SIG-M5 treated with dmso at 0.1 percent for 504 hours (cell line): ENCODE data around the gene LUC7L3.
"Not testable (repeated sequence)": the region's sequence is repeated elsewhere in the genome, so short reads cannot be mapped to it uniquely, and the experiment has no call there.

Source experiments
- DNase-seq: peaks from one replicate; lab custom pipeline; 2025; ENCODE audit not compliant: unreplicated experiment; lab: John Stamatoyannopoulos, UW

Gene LUC7L3, protein sequence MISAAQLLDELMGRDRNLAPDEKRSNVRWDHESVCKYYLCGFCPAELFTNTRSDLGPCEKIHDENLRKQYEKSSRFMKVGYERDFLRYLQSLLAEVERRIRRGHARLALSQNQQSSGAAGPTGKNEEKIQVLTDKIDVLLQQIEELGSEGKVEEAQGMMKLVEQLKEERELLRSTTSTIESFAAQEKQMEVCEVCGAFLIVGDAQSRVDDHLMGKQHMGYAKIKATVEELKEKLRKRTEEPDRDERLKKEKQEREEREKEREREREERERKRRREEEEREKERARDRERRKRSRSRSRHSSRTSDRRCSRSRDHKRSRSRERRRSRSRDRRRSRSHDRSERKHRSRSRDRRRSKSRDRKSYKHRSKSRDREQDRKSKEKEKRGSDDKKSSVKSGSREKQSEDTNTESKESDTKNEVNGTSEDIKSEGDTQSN

DNA sequence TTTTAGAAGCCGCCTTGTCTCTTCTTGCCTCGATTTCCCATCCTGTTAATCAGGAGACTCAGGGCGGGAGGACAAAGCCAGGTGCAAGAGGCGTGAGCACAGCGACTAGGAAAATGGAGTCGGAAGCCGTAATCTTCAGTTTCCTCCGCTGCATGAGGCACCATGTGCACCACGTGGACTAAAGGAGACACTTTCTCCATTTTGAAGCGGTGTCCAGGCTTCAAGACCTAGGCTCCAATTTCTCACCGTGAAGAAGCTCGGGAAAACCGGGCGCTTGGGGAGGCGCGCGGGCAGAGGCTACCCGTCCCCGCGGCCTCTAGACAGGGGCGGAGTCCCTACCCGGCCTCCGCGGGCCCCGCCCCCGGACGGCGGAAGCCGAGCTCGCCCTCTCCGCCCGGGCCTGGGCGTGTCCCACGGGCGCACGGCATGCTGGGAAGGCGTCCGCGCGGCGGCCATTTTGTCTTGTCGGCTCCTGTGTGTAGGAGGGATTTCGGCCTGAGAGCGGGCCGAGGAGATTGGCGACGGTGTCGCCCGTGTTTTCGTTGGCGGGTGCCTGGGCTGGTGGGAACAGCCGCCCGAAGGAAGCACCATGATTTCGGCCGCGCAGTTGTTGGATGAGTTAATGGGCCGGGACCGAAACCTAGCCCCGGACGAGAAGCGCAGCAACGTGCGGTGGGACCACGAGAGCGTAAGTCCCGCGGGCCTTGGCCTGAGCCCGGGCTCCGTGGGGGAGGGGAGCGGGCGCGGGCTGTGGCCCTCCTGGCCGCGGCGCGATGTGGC lies at the start of gene LUC7L3:
LUC7L3 (plus strand) TSS at position 460 of the 780 bp plus-strand sequence; CDS start at position 590, 130 bp downstream.
- DNase-seq, result peak; percentile 90

DNA sequence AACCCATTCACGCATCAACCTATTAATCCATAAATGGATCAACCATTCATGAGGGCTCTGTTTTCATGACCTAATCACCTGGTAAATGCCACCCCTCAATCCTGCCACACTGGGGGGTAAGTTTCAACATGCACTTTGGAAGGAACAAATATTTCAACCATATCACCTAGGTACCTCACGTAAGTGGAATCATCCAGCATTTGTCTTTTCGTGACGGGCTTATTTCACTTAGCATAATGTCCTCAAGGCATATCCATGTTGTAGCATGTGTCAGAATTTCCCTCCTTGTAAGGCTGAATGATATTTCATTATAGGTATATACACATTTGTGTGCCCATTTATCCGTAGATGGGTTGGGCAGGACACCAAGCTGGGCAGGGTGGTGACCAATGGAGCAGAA lies 47.3 kb upstream of the LUC7L3 start:
- no peak for DNase-seq

DNA sequence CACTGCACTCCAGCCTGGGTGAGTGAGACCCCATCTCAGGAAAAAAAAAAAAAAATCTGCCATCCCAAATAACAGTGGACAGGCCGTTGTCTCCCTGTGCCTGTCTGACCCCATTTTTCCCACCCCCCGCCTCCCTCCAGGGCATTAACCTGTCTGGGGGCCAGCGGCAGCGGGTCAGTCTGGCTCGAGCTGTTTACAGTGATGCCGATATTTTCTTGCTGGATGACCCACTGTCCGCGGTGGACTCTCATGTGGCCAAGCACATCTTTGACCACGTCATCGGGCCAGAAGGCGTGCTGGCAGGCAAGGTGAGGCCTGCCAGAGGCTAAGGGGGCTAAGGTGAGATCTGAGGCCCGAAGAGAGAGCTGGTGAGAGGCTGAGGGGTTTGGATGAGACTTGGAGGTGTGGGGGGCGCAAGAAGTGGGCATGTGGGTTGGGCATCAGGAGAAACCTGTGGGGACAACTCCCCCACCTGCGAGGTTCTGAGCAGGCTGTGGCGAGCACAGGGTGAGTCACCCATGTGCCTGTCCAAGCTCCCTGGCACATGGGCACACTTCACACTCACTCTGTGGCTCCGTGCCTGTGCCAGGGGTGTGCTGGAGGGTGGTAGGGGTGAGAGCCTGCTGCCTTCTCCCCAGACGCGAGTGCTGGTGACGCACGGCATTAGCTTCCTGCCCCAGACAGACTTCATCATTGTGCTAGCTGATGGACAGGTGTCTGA lies 46.4 kb upstream of the LUC7L3 start:
- no peak for DNase-seq

DNA sequence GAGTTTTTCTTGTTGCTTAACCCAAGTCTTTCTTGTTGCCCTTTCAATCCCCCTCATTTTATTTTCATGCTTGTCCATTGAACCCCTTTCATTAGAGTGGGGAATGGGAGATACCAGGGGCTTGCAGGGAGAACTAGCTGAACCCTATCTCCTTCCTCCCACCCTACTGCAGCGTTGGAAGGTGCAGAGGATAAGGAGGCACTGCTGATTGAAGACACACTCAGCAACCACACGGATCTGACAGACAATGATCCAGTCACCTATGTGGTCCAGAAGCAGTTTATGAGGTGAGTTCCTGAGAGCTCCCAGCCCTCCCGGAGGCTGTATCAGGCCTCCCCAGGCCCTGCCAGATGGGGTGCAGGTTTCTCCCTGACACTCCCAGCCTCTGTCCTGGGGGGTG lies 44.2 kb upstream of the LUC7L3 start:
- DNase-seq, result no peak

DNA sequence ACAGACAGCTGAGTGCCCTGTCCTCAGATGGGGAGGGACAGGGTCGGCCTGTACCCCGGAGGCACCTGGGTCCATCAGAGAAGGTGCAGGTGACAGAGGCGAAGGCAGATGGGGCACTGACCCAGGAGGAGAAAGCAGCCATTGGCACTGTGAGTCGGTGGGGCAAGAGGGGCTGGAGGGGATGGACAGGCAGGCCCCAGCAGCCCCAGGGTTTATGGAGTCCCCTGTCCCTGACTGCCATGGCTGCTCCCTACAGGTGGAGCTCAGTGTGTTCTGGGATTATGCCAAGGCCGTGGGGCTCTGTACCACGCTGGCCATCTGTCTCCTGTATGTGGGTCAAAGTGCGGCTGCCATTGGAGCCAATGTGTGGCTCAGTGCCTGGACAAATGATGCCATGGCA lies 43.8 kb upstream of the LUC7L3 start:
- no peak for DNase-seq

DNA sequence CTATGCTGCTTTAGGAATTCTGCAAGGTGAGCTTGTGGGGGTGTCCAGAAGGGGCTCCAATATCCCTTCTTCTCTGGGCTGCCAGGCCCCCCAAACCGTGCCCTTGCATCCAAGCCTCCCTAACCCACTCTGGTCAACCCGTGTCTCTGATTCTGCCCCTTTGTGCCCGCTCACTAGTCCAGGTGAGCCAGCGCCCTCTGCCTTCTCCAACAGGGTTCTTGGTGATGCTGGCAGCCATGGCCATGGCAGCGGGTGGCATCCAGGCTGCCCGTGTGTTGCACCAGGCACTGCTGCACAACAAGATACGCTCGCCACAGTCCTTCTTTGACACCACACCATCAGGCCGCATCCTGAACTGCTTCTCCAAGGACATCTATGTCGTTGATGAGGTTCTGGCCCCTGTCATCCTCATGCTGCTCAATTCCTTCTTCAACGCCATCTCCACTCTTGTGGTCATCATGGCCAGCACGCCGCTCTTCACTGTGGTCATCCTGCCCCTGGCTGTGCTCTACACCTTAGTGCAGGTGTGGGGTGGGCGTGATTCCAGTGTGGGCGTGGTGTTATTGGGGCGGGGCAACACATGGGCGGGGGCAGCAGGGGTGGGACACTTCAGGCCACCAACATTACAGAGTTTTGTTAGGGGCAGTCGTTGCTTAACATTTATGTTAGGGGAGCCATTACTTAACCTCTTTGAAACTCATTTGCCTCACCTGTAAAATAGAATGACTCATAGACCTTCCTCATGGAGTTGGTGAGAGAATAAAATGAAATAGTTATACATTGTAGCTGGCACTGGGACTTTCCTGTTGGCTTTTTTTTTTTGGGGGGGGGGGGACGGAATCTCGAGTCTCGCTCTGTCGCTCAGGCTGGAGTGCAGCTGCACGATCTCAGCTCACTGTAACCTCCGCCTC lies 43.1 kb upstream of the LUC7L3 start:
- DNase-seq, result no peak

DNA sequence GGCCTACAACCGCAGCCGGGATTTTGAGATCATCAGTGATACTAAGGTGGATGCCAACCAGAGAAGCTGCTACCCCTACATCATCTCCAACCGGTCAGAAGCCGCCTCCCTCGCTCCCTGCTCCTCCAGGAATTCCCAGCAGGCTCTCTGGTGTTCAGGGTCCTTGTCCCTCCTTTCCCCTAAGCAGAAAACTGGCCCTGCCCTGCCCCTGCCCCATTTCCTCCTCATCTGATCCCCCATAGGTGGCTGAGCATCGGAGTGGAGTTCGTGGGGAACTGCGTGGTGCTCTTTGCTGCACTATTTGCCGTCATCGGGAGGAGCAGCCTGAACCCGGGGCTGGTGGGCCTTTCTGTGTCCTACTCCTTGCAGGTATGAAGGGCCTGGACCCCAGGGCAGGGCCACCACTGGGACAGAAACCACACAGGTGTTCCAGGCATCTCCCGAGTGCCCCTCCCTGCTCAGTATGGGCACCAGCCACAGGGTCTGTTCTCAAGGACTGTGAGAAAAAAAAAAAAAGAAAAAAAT lies 41.5 kb upstream of the LUC7L3 start:
- DNase-seq, result no peak

DNA sequence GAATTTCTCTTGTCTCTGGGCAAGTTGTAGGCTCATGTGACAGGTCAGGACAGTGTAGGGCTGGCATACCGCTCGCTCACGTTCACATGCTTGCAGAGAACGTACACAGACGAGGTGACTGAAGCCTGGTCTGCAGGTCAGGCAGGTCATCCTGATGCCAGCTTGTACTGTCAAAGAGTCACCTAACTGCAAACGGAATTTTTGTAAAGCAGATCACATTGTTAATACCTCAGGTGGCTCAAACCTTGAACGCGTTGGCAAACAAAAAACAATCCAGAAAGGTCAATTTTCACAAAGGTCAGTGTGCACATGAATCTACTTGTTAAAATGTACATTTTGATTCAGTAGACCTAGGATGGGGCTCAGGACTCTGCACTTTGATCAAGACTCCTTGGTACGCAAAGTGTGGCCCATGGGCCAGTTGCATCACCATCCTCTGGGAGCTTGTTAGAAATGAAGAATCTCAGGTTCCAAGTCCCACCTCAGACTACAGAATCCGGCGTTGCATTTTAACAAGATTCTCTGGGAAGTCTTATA lies 40.3 kb upstream of the LUC7L3 start:
- DNase-seq, result no peak

DNA sequence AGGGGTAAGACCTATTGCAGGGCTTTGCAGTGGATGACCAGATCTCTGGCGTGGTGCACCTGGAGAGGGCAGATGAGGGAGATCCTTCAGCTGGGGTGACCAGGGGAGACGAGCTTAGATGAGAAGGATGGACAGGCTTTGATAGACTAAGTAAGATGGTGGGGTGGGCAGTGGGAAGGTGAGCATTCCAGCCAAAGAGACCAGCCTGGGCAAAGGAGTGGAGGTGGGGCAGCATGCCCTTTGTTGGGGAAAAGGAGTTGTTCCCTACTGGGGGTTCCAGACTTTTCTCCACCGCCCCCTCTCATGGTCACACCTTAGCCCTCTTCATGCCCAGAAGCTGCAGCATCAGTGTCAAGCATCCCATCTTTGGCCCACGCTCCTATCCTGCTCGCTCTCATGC lies 39.3 kb upstream of the LUC7L3 start:
- DNase-seq, result no peak

DNA sequence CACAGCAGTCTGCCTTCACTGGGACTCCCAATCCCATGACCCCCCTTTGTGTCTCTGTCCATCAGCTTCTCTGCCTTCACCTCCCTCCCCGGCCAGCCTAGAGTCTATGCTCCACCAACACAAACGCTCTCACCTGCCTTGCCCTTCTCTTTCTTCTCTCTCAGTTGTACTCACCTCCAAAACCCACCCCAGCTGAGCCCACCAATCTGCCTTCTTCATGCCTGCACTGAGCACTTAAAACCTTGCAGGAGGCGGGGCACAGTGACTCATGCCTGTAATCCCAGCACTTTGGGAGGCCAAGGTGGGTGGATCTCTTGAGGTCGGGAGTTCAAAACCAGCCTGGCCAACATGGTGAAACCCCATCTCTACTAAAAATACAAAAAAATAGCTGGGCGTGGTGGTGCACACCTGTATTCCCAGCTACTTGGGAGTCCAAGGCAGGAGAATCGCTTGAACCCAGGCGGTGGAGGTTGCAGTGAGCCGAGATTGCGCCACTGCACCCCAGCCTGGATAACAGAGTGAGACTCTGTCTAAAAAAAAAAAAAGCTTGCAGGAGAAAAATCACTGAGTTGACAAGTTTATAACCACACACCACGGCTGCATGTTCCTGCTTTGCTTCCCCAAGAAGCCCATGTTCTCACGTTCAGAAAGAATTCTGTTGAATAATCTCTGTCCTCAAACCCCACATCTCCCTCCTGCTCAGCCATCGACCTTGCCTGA lies 38.7 kb upstream of the LUC7L3 start:
- not testable (repeated sequence) for DNase-seq

DNA sequence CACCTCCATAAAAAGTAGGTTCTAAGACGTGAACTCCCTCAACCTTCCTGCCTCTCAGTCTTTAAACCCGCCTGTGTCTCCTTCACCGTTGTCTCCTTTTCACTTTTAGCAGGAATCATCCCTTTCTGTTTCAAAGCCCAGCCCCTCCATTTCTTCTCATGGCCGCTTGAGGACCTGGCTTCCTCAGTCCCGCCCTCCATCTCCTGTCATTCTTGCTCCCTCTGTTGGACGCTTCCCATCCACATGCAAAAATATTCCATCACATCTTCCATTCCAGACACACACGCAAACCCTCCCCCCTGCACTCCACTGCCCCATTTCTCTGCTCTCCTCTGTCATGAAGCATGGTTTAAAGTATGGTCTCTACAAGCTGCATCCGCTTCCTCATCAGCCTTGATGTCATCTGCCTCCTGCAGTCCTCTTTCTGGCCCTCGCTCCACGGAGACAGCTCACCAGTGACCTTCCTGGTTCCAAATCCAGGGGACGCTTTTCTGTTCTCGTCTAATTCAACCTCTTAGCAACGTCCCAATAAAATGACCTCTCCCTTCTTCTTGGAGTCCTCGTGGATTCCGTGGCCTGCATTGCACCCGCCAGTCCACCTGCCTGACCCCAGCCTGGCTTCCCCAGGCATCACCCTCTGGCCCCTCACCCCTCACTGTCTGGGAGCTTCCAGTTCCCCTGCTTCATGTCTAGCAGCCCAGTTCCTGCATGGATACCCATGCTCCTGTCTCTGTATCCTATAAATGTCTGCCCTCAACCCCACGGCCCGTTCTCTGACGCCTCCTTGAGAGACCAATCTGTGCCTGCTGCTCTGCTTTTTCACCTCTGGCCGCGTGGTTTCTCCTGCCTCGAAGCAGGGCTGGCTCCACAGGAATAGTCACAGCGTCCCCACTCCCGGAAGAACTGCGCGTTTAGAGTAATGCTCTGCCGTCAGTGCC lies 37.9 kb upstream of the LUC7L3 start:
- peak; percentile 21 for DNase-seq

DNA sequence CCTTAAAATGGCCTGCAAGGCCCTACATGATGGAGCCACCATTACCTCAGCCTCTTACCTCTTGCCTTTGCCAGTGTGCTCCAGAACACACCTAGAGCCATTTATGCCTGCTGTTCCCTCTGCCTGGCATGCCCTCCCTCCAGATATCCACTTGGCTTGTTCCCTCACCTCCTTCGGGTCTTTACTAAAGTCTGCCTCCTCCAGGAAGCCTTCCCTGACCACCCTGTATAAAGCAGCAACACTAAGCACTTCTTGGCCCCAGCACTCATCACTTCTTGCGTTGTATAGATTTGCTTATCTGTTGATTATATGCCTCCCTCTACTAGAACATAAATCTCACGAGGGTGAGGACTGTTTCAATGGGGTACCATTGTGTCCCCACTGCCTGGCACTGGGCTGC lies 37.0 kb upstream of the LUC7L3 start:
- DNase-seq, result no peak

DNA sequence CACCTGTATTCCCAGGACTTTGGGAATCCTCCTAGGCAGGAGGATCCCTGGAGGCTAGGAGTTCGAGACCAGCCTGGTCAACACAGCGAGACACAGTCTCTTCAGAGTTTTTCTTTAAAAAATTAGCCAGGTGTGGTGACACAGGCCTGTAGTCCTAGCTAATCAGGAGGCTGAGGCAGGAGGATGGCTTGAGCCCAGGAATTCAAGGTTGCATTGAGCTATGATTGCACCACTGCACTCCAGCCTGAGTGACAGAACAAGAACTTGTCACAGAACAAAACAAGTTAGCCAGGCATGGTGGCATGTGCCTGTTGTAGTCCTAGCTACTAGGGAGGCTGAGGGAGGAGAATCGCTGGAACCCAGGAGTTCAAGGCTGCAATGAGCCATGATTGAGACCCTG lies 36.5 kb upstream of the LUC7L3 start:
- no peak for DNase-seq

DNA sequence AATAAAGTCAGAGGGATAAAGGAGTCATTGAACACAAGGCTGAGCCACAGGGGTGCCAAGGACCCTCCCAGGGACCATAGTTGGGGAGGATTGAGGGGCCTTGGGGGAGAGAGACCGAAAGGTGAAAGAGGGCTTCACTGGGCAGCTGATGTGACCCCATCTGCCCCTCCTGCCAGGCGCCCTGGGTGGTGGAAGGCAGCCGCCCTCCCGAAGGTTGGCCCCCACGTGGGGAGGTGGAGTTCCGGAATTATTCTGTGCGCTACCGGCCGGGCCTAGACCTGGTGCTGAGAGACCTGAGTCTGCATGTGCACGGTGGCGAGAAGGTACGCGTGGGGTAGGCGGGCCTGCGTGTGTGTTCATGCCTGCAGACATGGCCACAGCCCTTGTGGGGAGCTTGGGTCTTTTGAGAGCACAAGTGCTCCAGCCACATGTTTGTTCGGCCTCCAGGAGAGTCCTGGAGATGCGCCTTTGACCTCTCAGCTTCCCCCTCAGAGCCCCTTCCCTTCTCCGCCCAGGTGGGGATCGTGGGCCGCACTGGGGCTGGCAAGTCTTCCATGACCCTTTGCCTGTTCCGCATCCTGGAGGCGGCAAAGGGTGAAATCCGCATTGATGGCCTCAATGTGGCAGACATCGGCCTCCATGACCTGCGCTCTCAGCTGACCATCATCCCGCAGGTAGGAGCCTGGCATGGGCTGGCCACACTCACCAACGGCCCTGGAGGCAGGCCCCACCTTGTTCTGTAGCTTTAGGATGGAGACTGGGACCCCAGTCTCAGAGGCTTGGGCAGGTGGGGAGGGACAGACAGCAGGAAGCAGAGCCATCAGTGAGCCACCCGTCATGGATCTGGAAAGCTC lies 35.7 kb upstream of the LUC7L3 start:
- no peak for DNase-seq

DNA sequence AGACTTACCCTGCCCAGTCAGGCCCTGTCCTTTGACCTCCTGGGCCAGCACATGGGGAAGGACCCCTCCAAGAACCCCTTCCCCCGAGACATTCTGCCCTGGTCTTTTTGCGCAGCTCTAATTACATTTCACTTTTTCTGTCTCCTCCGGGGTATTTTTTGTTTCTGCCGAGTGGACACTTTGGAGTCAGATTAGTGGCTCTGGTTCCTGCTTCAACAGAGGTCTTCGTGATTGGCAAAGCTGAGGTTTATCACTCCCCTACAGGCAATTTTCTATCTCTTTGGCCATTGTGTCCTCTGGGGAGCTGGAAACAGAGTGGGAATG lies 35.2 kb upstream of the LUC7L3 start:
- DNase-seq, result no peak

DNA sequence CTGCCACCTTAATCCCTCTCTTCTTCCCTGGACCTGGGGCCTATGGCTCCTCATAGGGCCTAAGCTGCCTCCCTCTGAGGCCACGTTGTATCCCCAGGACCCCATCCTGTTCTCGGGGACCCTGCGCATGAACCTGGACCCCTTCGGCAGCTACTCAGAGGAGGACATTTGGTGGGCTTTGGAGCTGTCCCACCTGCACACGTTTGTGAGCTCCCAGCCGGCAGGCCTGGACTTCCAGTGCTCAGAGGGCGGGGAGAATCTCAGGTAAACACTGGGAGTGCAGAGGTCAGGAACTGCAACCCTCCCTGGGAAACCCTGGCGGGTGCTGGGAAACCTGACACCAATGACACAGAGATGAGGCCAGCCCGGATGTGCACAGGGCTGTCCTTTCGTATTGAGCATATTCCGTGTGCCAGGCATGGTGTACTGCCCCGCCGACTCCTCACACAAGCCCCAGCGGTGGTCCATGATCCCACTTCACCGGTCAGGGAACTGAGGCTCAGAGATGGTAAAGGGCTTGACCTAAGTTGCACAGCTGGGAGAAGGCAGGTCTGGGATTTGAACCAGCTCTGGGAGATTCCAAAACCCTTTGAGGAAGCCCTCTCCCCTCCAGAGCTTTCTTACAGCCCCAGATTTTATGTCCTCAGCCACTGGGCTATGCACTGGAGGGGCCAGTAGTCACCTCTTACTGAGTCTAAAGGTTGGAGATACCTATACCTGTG lies 34.6 kb upstream of the LUC7L3 start:
- peak; percentile 33 for DNase-seq

DNA sequence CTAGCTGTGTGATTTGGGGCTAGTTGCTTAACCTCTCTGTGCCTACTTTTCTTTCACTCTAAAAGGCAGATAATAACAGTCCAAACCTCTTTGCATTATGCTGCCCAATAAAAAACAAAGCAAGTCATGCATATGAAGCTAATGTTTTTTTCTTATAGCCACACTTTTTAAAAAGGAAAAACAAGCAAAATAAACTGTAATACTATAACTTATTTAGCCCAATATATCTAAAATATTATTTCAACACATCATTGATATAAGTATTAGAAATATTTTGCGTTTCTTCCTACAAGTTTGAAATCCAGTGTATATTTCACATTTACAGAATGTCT lies 34.1 kb upstream of the LUC7L3 start:
- no peak for DNase-seq
